ENCODE results near the gene IL21.
"Not testable (repeated sequence)": the region's sequence is repeated elsewhere in the genome, so short reads cannot be mapped to it uniquely, and the experiment has no call there.

The IL21 gene

DNA sequence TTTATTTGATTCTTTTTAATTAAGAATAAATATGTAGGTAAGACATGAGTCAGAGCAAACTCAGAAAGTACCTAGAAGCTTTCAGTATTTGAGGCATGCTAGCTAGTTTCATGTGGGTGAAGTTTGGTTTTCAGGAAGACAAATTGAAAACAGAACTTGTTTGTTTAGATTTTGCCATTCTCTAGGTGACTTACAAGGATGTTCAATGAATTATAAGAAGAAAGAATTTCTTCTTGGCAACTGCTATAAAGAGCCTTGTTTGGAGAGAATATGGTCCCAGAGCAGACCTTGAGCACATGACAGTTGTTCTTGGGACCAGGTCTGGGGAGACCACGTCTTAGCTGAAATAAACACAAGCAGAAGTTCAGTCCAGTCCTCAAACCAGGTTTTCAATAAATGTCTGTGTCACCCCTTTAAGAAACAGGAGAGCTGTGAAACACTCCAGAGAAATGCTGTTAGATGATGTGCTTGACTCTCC is 38.0 kb upstream of the IL21 start:
- no peak for FAIRE-seq

GRCh38 chr4:122658377-122658776 is 37.5 kb upstream of the IL21 start:
- DNase-seq (ENCODE audit: insufficient read length) (no peak), FAIRE-seq (no peak)
- no peak for TF ChIP-seq TAF1 (IDR thresholded peaks at IDR 0.05; ENCODE audit: borderline replicate concordance, low read depth, low read length)
- TF ChIP-seq POLR2AphosphoS5 (IDR thresholded peaks at IDR 0.05; ENCODE audit: low read depth, low read length) = no peak
- TF ChIP-seq POLR2A (IDR thresholded peaks at IDR 0.05; ENCODE audit: low read depth, low read length) = no peak

More for the DNA sequence above, 38.0 kb upstream of the IL21 start:
- no peak for TF ChIP-seq TAF1 (IDR thresholded peaks at IDR 0.05; ENCODE audit: borderline replicate concordance, low read depth, low read length)
- TF ChIP-seq POLR2A (IDR thresholded peaks at IDR 0.05; ENCODE audit: low read depth, low read length) = no peak
- TF ChIP-seq POLR2AphosphoS5 (IDR thresholded peaks at IDR 0.05; ENCODE audit: low read depth, low read length) = no peak
- DNase-seq (ENCODE audit: insufficient read length) = no peak

DNA sequence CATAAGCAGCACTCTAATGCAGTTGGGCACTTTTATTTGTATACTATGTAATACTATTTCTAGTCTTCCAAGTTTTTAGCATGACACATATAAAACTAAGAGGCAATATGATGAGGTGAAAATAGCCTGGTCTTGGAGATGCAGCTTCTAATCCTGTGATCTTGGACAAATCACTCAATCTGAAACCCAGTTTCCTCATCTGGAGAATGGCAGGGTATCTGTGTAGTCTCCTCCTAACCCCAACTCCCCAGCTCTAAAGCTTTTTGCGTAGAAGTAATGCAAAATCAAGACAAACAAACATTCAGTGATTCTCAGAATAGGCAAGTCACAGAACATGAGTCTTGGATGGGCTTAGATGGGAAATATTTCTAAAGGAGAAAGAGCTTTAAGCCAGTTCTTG is 36.7 kb upstream of the IL21 start:
- no peak for FAIRE-seq
- TF ChIP-seq POLR2AphosphoS5 (IDR thresholded peaks at IDR 0.05; ENCODE audit: low read depth, low read length) = no peak
- no peak for TF ChIP-seq POLR2A (IDR thresholded peaks at IDR 0.05; ENCODE audit: low read depth, low read length)
- TF ChIP-seq TAF1 (IDR thresholded peaks at IDR 0.05; ENCODE audit: borderline replicate concordance, low read depth, low read length) = no peak
- no peak for DNase-seq (ENCODE audit: insufficient read length)

DNA sequence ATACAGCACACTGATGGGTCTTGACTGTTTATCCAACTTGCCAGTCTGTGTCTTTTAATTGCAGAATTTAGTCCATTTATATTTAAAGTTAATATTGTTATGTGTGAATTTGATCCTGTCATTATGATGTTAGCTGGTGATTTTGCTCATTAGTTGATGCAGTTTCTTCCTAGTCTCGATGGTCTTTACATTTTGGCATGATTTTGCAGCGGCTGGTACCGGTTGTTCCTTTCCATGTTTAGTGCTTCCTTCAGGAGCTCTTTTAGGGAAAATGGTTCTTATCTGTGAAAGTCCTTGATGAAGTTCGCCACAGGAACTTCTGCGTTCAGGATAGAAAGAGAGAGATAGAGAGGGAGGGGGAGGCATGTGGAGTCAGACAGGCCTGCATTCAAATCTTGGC is 35.7 kb upstream of the IL21 start:
- DNase-seq (ENCODE audit: insufficient read length); FAIRE-seq: not testable (repeated sequence)

DNA sequence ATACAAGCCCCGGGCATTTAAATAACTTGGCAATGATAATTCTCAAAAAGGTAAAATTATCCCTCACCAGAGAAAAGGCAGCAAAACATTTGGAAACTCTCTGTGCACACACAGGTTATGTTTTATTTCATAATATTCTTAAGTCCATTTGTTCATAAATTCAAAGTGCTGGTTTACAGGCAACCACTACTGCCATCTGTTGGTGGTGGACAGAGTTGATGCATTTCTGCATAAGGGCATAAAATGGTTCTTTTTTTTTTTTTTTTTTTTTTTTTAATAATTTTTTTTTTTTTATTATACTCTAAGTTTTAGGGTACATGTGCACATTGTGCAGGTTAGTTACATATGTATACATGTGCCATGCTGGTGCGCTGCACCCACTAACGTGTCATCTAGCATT is 31.5 kb upstream of the IL21 start:
- TF ChIP-seq POLR2AphosphoS5 (IDR thresholded peaks at IDR 0.05; ENCODE audit: low read depth, low read length) (no peak), TAF1 (IDR thresholded peaks at IDR 0.05; ENCODE audit: borderline replicate concordance, low read depth, low read length) (no peak), POLR2A (IDR thresholded peaks at IDR 0.05; ENCODE audit: low read depth, low read length) (no peak)
- FAIRE-seq = no peak
- no peak for DNase-seq (ENCODE audit: insufficient read length)

DNA sequence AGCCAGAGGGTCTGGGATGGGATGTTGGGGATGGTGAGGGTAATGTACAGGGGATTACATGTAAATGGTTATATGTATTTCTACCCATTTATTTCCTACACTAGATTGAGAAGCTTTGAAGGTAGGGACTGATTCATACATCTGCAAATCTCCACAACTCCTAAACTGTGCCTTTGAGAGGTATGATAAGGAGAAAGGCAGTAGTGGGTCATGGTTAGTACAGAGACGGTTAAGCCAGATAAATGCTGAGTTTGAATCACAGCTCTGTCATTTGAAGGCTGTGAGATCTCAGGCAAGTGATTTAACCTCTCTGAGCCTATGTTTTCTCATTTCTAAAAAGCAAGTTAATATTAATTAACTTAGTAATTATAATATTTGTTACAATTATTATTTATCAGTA is 29.3 kb upstream of the IL21 start:
- no peak for FAIRE-seq
- DNase-seq (ENCODE audit: insufficient read length) = no peak
- TF ChIP-seq POLR2A (IDR thresholded peaks at IDR 0.05; ENCODE audit: low read depth, low read length) (no peak), TAF1 (IDR thresholded peaks at IDR 0.05; ENCODE audit: borderline replicate concordance, low read depth, low read length) (no peak), POLR2AphosphoS5 (IDR thresholded peaks at IDR 0.05; ENCODE audit: low read depth, low read length) (no peak)

- FAIRE-seq (no peak), DNase-seq (ENCODE audit: insufficient read length) (no peak)
- TF ChIP-seq TAF1 (IDR thresholded peaks at IDR 0.05; ENCODE audit: borderline replicate concordance, low read depth, low read length) (no peak), POLR2AphosphoS5 (IDR thresholded peaks at IDR 0.05; ENCODE audit: low read depth, low read length) (no peak), POLR2A (IDR thresholded peaks at IDR 0.05; ENCODE audit: low read depth, low read length) (no peak)
Observed at GRCh38 chr4:122647656-122648055, 26.8 kb upstream of the IL21 start.

DNA sequence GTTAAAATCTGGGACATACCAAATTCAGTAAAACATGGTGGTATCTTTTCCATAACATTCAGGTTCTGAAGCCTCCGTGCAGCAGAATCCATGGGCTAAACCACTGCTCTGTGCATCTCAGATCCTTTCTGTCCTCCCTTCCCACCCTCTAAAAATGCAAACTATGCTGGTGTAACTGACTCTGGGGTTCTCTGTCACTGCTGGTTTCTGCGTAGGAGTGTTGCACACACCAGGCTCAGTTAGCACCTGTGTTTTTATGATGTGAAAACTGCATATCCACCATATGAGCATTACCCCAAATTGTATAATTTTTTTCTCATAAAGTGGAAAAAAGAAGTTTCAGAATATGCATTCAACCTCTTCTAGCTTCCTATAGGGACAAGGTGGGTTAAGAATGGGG is 22.4 kb upstream of the IL21 start:
- TF ChIP-seq POLR2AphosphoS5 (IDR thresholded peaks at IDR 0.05; ENCODE audit: low read depth, low read length) = no peak
- TF ChIP-seq POLR2A (IDR thresholded peaks at IDR 0.05; ENCODE audit: low read depth, low read length) = no peak
- TF ChIP-seq TAF1 (IDR thresholded peaks at IDR 0.05; ENCODE audit: borderline replicate concordance, low read depth, low read length) = no peak
- no peak for FAIRE-seq

GRCh38 chr4:122639181-122639580 is 18.3 kb upstream of the IL21 start:
- TF ChIP-seq POLR2AphosphoS5 (IDR thresholded peaks at IDR 0.05; ENCODE audit: low read depth, low read length) = no peak
- no peak for TF ChIP-seq POLR2A (IDR thresholded peaks at IDR 0.05; ENCODE audit: low read depth, low read length)
- no peak for TF ChIP-seq TAF1 (IDR thresholded peaks at IDR 0.05; ENCODE audit: borderline replicate concordance, low read depth, low read length)
- DNase-seq (ENCODE audit: insufficient read length) = no peak
- FAIRE-seq = no peak

More for the DNA sequence above, 22.4 kb upstream of the IL21 start:
- no peak for DNase-seq (ENCODE audit: insufficient read length)

DNA sequence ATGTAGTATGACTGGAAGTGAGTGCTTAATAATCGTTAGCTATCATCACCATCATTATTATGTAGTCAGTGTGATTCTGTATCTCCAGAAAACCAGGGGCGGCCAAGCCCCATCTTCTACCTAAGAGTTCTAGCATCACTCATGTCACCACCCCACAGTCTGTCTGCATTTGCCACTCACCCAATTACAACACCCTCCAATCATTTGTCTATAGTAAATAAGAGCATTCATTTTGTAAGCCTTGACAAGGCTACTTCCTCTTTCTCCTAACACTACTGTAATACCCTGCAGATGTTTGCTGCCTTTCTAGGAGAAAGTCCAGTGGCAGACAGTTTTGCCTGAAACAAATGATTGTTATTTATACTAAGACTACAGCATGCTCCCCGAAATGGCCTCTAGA is 15.8 kb upstream of the IL21 start:
- DNase-seq (ENCODE audit: insufficient read length) = no peak
- peak; percentile 78 for FAIRE-seq
- no peak for TF ChIP-seq TAF1 (IDR thresholded peaks at IDR 0.05; ENCODE audit: borderline replicate concordance, low read depth, low read length)
- TF ChIP-seq POLR2AphosphoS5 (IDR thresholded peaks at IDR 0.05; ENCODE audit: low read depth, low read length) = no peak
- no peak for TF ChIP-seq POLR2A (IDR thresholded peaks at IDR 0.05; ENCODE audit: low read depth, low read length)

- no peak for DNase-seq (ENCODE audit: insufficient read length)
- FAIRE-seq = peak; percentile 87
- TF ChIP-seq POLR2AphosphoS5 (IDR thresholded peaks at IDR 0.05; ENCODE audit: low read depth, low read length) (no peak), TAF1 (IDR thresholded peaks at IDR 0.05; ENCODE audit: borderline replicate concordance, low read depth, low read length) (no peak), POLR2A (IDR thresholded peaks at IDR 0.05; ENCODE audit: low read depth, low read length) (no peak)
Observed at GRCh38 chr4:122635205-122635604, 14.3 kb upstream of the IL21 start.

GRCh38 chr4:122633211-122633610 is 12.3 kb upstream of the IL21 start:
- peak; percentile 50 for FAIRE-seq
- DNase-seq (ENCODE audit: insufficient read length) = no peak
- TF ChIP-seq POLR2AphosphoS5 (IDR thresholded peaks at IDR 0.05; ENCODE audit: low read depth, low read length) (no peak), TAF1 (IDR thresholded peaks at IDR 0.05; ENCODE audit: borderline replicate concordance, low read depth, low read length) (no peak), POLR2A (IDR thresholded peaks at IDR 0.05; ENCODE audit: low read depth, low read length) (no peak)

Data from GM12892 (cell line).